AG04449 (cell line): ENCODE measurements around the gene SORD.
A peak's percentile ranks its signal among the peaks of the same experiment; 100 is the strongest.

Experiments
- CTCF ChIA-PET: fragments of 350-600 bp; formaldehyde crosslinking; extraction: SDS; loops from one replicate; lab custom pipeline; 2021; ENCODE audit warnings: antibody characterized with exemption; lab: Yijun Ruan, JAX
- POLR2A ChIA-PET: fragments of 400-600, 350-600 bp; formaldehyde crosslinking; extraction: SDS; loops from one replicate; lab custom pipeline; 2020; ENCODE audit warnings: antibody characterized with exemption, inconsistent platforms; lab: Yijun Ruan, JAX
- DNase-seq: peaks from one replicate; pipeline ENCODE4 v3.0.0-alpha.2; 2010; ENCODE audit warnings: low read depth, low spot score
- H3K4me3 ChIP-seq: 2 replicates; pipeline ENCODE4 v1.5.1; 2011; ENCODE audit warnings: low read depth, mild to moderate bottlenecking, control low read depth, low read length
- TF ChIP-seq, protein P1 (sequence below): IDR thresholded peaks from one replicate; pipeline ENCODE4 v1.5.1; 2011; ENCODE audit warnings: mild to moderate bottlenecking, moderate library complexity, low read length, control low read depth, inconsistent platforms; ENCODE audit not compliant: insufficient read depth; ENCODE audit errors: missing control alignments

SORD gene

DNA sequence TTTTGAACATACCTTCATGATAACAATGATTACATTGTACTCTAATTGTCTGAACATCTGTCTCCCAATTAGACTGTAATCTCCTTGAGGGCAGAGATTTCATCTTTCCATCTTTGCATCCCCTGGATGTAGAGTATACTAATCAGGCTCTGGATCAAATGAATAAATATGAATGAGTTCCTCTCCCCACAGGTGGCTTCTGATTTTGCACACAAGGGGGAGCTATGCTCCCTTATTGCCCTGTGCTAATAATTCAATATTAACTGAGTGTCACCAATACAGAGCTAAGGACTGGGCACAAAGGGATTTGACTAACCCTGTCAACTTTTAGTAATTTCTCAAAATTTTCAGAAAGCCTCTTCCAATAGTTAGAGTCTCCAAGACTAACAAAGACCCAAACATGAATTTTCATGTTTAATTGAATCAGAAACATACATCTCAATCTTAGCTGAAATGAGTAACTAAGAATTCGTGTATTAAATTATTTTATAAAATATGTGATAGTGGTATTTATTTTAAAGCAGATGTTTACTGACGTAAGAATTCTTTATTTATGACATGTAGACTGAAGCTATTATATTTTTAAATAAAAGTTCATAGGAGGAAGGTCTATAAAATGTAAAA lies 103.7 kb downstream of the SORD start:
- ChIA-PET CTCF (interaction anchor here (0.6 to 2.5 kb wide), 25 partner anchors 8 to 331 kb away, joined by 3 to 33 read pairs (median 4); partner anchors contain the start of genes DUOX2 and DUOXA2), POLR2A (no interaction called here)
- TF ChIP-seq, protein P1, sequence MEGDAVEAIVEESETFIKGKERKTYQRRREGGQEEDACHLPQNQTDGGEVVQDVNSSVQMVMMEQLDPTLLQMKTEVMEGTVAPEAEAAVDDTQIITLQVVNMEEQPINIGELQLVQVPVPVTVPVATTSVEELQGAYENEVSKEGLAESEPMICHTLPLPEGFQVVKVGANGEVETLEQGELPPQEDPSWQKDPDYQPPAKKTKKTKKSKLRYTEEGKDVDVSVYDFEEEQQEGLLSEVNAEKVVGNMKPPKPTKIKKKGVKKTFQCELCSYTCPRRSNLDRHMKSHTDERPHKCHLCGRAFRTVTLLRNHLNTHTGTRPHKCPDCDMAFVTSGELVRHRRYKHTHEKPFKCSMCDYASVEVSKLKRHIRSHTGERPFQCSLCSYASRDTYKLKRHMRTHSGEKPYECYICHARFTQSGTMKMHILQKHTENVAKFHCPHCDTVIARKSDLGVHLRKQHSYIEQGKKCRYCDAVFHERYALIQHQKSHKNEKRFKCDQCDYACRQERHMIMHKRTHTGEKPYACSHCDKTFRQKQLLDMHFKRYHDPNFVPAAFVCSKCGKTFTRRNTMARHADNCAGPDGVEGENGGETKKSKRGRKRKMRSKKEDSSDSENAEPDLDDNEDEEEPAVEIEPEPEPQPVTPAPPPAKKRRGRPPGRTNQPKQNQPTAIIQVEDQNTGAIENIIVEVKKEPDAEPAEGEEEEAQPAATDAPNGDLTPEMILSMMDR: peak; percentile 34
- H3K4me3 ChIP-seq: no peak overlapping the region
- no peak for DNase-seq
